HFFc6 (cell line): ENCODE data around the gene UXS1. TPM values are rescaled to one million over a fixed set of nuclear protein-coding genes. Genes with fewer than 3 reads are reported as not detected.

ENCODE experiments used
- DNase-seq: peaks from one replicate; pipeline ENCODE4 v3.0.0-alpha.2; 2018
- H3K27ac Mint-ChIP-seq: 2 replicates; pipeline ENCODE4 v1.8.0; 2020; ENCODE audit warnings: mild to moderate bottlenecking, mixed read lengths
- H3K27me3 Mint-ChIP-seq: 2 replicates; pipeline ENCODE4 v1.8.0; 2021; ENCODE audit warnings: mild to moderate bottlenecking, moderate library complexity, mixed read lengths; ENCODE audit not compliant: insufficient read depth
- H3K36me3 Mint-ChIP-seq: 2 replicates; pipeline ENCODE4 v1.8.0; 2021; ENCODE audit warnings: low read depth, mixed read lengths
- H3K4me1 Mint-ChIP-seq: 2 replicates; pipeline ENCODE4 v1.8.0; 2020; ENCODE audit warnings: low read depth, mixed read lengths
- H3K4me3 Mint-ChIP-seq: 2 replicates; pipeline ENCODE4 v1.8.0; 2020; ENCODE audit warnings: mild to moderate bottlenecking, moderate library complexity, mixed read lengths
- H3K9me3 Mint-ChIP-seq: 2 replicates; pipeline ENCODE4 v1.8.0; 2020; ENCODE audit warnings: mild to moderate bottlenecking, mixed read lengths
- CTCF ChIP-seq: fragments of 200-600 bp; sonication (generic); IDR thresholded peaks from 2 replicates; pipeline ENCODE4 v1.5.0; 2021; ENCODE audit warnings: antibody characterized with exemption, mild to moderate bottlenecking
- total RNA-seq, 6 experiments: library from RNA; stranded (reverse); fragmentation: NEBNext Ultra II Directional; extraction: Animal tissue kit (Norgen Biotek cat#: 25700); gene quantifications; 2 replicates in 1 of 6; 3 replicates in 5 of 6; pipeline ENCODE4 v1.2.3, GENCODE V29; 2021

Gene UXS1
- total RNA-seq, 6 experiments from 2014 or later: 40.0 to 51.9 (median 44.5) TPM

- no peaks in the 10 kb centered on the region for H3K9me3 Mint-ChIP-seq
- TF ChIP-seq CTCF: no peak
- no peak overlapping the region for H3K4me3 Mint-ChIP-seq
Measured at GRCh38 chr2:106140913-106141312, 53.2 kb downstream of the UXS1 start.

GRCh38 chr2:106140113-106140512, 54.0 kb downstream of the UXS1 start:
- Mint-ChIP-seq H3K27me3 (no peaks in the 10 kb centered on the region; the same call in 1 of the 2 replicates), H3K4me3 (no peak overlapping the region), H3K9me3 (no peaks in the 10 kb centered on the region), H3K27ac (no peak overlapping the region), H3K36me3 (peaks cover 13% of the 10 kb centered on the region; the same call in 1 of the 2 replicates), H3K4me1 (peaks cover 7% of the 10 kb centered on the region; the same call in 1 of the 2 replicates)
- no peak for TF ChIP-seq CTCF
- no peak for DNase-seq

More at GRCh38 chr2:106140913-106141312, 53.2 kb downstream of the UXS1 start:
- peaks cover 13% of the 10 kb centered on the region; the same call in 1 of the 2 replicates for H3K36me3 Mint-ChIP-seq
- H3K27ac Mint-ChIP-seq: no peak overlapping the region
- DNase-seq: no peak
- no peaks in the 10 kb centered on the region; the same call in 1 of the 2 replicates for H3K27me3 Mint-ChIP-seq
- H3K4me1 Mint-ChIP-seq: peaks cover 7% of the 10 kb centered on the region; the same call in 1 of the 2 replicates

- no peak for DNase-seq
- Mint-ChIP-seq H3K9me3 (no peaks in the 10 kb centered on the region), H3K4me3 (no peak overlapping the region), H3K36me3 (peaks cover 8% of the 10 kb centered on the region; the same call in 1 of the 2 replicates), H3K27ac (no peak overlapping the region), H3K4me1 (peaks cover 7% of the 10 kb centered on the region; the same call in 1 of the 2 replicates), H3K27me3 (no peaks in the 10 kb centered on the region; the same call in 1 of the 2 replicates)
- TF ChIP-seq CTCF: no peak
Measured at GRCh38 chr2:106139238-106139935, 54.7 kb downstream of the UXS1 start.

- Mint-ChIP-seq H3K36me3 (peaks cover 8% of the 10 kb centered on the region; the same call in 1 of the 2 replicates), H3K27ac (no peak overlapping the region), H3K9me3 (no peaks in the 10 kb centered on the region)
Measured at GRCh38 chr2:106138543-106139237, 55.4 kb downstream of the UXS1 start.

More at GRCh38 chr2:106138543-106139237, 55.4 kb downstream of the UXS1 start:
- DNase-seq: no peak
- no peak for TF ChIP-seq CTCF
- Mint-ChIP-seq H3K27me3 (no peaks in the 10 kb centered on the region; the same call in 1 of the 2 replicates), H3K4me1 (peaks cover 3% of the 10 kb centered on the region; the same call in 1 of the 2 replicates), H3K4me3 (no peak overlapping the region)
